ENCODE data around the gene RPL36AL. TPM values are rescaled to one million over a fixed set of nuclear protein-coding genes. Genes with fewer than 3 reads are reported as not detected.

Gene RPL36AL
- total and polyA plus RNA-seq, 2 experiments from 2014 or later: 122 to 723 TPM

DNA sequence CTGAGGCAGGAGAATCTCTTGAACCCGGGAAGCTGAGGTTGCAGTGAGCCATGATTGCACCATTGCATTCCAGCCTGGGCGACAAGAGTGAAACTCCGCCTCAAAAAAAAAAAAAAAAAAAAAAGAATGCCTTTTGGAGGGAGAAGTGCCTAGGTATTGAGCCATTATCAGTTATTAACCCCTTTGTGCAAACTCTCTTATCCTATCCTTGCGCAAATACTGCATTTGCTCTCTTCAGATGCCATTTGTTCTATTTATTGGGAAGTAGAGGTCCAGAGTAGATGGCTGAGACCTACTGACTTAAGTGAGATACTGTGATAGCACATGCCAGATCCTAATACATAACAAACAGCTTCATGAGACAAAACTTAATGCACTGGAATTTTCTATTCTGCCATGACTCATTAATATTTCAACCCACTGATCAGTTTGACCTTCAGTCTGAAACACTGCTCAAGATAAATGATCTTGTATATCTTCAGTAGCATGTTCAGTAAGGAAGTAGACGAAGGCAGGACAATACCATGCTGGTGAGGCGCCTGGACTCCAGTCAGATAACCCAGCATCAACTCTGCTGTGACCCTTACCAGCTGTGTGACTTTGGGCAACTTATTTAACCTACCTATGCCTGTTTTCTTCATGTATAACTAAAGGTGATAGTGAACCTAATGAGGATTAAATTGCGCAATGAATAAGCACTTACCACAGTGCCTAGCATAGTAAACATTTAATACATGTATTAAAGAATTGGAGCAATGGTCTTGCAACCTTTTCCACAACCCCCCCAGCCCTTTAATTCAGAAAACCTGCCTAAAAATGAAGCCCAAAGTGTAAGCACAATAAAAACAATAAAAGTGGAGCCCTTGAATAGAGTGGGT is 20.4 kb upstream of the RPL36AL start:
- no peak overlapping the region for H3K4me3 Mint-ChIP-seq
- Histone ChIP-seq H3K27me3 (ENCODE audit: insufficient read depth) (no peaks in the 10 kb centered on the region), H4K20me1 (replicated peaks; ENCODE audit: insufficient read depth) (peaks cover 37% of the 10 kb centered on the region), H3K27ac (ENCODE audit: low read depth) (no peak overlapping the region), H3F3A (replicated peaks; ENCODE audit: low read depth) (peaks cover 10% of the 10 kb centered on the region; the same call in 1 of the 2 replicates), H3K9me2 (ENCODE audit: insufficient read depth) (no peaks in the 10 kb centered on the region), H3K4me3 (no peak overlapping the region), H3K4me1 (ENCODE audit: insufficient read depth) (peaks cover 7% of the 10 kb centered on the region; the same call in 1 of the 2 replicates), H3K36me3 (ENCODE audit: insufficient read depth) (peaks cover 16% of the 10 kb centered on the region; the same call in 1 of the 2 replicates), H3K79me2 (replicated peaks; ENCODE audit: insufficient read depth) (peaks cover 61% of the 10 kb centered on the region), H3K4me2 (no peak overlapping the region), H2AFZ (no peak overlapping the region)
- DNase-seq (ENCODE audit: low spot score) (no peak), ATAC-seq (no peak)
- H3K27me3 Mint-ChIP-seq (ENCODE audit: insufficient read depth, low read depth, poor library complexity): peaks cover 2% of the 10 kb centered on the region
- peaks cover 58% of the 10 kb centered on the region for H3K36me3 Mint-ChIP-seq (ENCODE audit: low read depth)
- H3K9me3 Mint-ChIP-seq: no peaks in the 10 kb centered on the region
- peaks cover 27% of the 10 kb centered on the region for H3K4me1 Mint-ChIP-seq
- no peak overlapping the region; the same call in 1 of the 2 replicates for H3K27ac Mint-ChIP-seq
- TF ChIP-seq, protein P1, sequence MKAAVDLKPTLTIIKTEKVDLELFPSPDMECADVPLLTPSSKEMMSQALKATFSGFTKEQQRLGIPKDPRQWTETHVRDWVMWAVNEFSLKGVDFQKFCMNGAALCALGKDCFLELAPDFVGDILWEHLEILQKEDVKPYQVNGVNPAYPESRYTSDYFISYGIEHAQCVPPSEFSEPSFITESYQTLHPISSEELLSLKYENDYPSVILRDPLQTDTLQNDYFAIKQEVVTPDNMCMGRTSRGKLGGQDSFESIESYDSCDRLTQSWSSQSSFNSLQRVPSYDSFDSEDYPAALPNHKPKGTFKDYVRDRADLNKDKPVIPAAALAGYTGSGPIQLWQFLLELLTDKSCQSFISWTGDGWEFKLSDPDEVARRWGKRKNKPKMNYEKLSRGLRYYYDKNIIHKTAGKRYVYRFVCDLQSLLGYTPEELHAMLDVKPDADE (IDR thresholded peaks at IDR 0.05): no peak
- no peak for TF ChIP-seq ZNF114 (CRISPR knock-in tag; IDR thresholded peaks at IDR 0.05)
- no peak for TF ChIP-seq ZNF331 (CRISPR knock-in tag; IDR thresholded peaks at IDR 0.05; ENCODE audit: low read depth)
- TF ChIP-seq, protein P2, sequence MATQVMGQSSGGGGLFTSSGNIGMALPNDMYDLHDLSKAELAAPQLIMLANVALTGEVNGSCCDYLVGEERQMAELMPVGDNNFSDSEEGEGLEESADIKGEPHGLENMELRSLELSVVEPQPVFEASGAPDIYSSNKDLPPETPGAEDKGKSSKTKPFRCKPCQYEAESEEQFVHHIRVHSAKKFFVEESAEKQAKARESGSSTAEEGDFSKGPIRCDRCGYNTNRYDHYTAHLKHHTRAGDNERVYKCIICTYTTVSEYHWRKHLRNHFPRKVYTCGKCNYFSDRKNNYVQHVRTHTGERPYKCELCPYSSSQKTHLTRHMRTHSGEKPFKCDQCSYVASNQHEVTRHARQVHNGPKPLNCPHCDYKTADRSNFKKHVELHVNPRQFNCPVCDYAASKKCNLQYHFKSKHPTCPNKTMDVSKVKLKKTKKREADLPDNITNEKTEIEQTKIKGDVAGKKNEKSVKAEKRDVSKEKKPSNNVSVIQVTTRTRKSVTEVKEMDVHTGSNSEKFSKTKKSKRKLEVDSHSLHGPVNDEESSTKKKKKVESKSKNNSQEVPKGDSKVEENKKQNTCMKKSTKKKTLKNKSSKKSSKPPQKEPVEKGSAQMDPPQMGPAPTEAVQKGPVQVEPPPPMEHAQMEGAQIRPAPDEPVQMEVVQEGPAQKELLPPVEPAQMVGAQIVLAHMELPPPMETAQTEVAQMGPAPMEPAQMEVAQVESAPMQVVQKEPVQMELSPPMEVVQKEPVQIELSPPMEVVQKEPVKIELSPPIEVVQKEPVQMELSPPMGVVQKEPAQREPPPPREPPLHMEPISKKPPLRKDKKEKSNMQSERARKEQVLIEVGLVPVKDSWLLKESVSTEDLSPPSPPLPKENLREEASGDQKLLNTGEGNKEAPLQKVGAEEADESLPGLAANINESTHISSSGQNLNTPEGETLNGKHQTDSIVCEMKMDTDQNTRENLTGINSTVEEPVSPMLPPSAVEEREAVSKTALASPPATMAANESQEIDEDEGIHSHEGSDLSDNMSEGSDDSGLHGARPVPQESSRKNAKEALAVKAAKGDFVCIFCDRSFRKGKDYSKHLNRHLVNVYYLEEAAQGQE (IDR thresholded peaks at IDR 0.05; ENCODE audit: unreplicated experiment): no peak
- TF ChIP-seq, protein P3, sequence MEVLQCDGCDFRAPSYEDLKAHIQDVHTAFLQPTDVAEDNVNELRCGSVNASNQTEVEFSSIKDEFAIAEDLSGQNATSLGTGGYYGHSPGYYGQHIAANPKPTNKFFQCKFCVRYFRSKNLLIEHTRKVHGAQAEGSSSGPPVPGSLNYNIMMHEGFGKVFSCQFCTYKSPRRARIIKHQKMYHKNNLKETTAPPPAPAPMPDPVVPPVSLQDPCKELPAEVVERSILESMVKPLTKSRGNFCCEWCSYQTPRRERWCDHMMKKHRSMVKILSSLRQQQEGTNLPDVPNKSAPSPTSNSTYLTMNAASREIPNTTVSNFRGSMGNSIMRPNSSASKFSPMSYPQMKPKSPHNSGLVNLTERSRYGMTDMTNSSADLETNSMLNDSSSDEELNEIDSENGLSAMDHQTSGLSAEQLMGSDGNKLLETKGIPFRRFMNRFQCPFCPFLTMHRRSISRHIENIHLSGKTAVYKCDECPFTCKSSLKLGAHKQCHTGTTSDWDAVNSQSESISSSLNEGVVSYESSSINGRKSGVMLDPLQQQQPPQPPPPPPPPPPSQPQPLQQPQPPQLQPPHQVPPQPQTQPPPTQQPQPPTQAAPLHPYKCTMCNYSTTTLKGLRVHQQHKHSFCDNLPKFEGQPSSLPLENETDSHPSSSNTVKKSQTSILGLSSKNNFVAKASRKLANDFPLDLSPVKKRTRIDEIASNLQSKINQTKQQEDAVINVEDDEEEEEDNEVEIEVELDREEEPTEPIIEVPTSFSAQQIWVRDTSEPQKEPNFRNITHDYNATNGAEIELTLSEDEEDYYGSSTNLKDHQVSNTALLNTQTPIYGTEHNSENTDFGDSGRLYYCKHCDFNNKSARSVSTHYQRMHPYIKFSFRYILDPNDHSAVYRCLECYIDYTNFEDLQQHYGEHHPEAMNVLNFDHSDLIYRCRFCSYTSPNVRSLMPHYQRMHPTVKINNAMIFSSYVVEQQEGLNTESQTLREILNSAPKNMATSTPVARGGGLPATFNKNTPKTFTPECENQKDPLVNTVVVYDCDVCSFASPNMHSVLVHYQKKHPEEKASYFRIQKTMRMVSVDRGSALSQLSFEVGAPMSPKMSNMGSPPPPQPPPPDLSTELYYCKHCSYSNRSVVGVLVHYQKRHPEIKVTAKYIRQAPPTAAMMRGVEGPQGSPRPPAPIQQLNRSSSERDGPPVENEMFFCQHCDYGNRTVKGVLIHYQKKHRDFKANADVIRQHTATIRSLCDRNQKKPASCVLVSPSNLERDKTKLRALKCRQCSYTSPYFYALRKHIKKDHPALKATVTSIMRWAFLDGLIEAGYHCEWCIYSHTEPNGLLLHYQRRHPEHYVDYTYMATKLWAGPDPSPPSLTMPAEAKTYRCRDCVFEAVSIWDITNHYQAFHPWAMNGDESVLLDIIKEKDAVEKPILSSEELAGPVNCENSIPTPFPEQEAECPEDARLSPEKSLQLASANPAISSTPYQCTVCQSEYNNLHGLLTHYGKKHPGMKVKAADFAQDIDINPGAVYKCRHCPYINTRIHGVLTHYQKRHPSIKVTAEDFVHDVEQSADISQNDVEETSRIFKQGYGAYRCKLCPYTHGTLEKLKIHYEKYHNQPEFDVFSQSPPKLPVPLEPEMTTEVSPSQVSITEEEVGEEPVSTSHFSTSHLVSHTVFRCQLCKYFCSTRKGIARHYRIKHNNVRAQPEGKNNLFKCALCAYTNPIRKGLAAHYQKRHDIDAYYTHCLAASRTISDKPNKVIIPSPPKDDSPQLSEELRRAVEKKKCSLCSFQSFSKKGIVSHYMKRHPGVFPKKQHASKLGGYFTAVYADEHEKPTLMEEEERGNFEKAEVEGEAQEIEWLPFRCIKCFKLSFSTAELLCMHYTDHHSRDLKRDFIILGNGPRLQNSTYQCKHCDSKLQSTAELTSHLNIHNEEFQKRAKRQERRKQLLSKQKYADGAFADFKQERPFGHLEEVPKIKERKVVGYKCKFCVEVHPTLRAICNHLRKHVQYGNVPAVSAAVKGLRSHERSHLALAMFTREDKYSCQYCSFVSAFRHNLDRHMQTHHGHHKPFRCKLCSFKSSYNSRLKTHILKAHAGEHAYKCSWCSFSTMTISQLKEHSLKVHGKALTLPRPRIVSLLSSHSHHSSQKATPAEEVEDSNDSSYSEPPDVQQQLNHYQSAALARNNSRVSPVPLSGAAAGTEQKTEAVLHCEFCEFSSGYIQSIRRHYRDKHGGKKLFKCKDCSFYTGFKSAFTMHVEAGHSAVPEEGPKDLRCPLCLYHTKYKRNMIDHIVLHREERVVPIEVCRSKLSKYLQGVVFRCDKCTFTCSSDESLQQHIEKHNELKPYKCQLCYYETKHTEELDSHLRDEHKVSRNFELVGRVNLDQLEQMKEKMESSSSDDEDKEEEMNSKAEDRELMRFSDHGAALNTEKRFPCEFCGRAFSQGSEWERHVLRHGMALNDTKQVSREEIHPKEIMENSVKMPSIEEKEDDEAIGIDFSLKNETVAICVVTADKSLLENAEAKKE (CRISPR knock-in tag; IDR thresholded peaks at IDR 0.05): no peak
- no peak for TF ChIP-seq JUNB (IDR thresholded peaks at IDR 0.05; ENCODE audit: unreplicated experiment)
- TF ChIP-seq POLR2AphosphoS5 (IDR thresholded peaks at IDR 0.05; ENCODE audit: low read depth): no peak
- TF ChIP-seq EZH2 (IDR thresholded peaks at IDR 0.05; ENCODE audit: low read depth, unreplicated experiment): no peak
- no peak for TF ChIP-seq CREB1 (CRISPR knock-in tag; IDR thresholded peaks at IDR 0.05; ENCODE audit: low read depth)
- no peak for TF ChIP-seq EZH2phosphoT487 (IDR thresholded peaks at IDR 0.05; ENCODE audit: unreplicated experiment)
- TF ChIP-seq, protein P4, sequence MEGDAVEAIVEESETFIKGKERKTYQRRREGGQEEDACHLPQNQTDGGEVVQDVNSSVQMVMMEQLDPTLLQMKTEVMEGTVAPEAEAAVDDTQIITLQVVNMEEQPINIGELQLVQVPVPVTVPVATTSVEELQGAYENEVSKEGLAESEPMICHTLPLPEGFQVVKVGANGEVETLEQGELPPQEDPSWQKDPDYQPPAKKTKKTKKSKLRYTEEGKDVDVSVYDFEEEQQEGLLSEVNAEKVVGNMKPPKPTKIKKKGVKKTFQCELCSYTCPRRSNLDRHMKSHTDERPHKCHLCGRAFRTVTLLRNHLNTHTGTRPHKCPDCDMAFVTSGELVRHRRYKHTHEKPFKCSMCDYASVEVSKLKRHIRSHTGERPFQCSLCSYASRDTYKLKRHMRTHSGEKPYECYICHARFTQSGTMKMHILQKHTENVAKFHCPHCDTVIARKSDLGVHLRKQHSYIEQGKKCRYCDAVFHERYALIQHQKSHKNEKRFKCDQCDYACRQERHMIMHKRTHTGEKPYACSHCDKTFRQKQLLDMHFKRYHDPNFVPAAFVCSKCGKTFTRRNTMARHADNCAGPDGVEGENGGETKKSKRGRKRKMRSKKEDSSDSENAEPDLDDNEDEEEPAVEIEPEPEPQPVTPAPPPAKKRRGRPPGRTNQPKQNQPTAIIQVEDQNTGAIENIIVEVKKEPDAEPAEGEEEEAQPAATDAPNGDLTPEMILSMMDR (conservative IDR thresholded peaks at IDR 0.05; ENCODE audit: low read depth in 2 of 2): no peak

Data from GM23338 (cell line).